CD4-positive, alpha-beta T cell (primary cell): ENCODE results near the gene PACSIN3. TPM values are rescaled to one million over a fixed set of nuclear protein-coding genes. Genes with fewer than 3 reads are reported as not detected.

Experiments
- ATAC-seq: fragments of 200-7000 bp; cut with Tn5 transposase; one replicate; pipeline ENCODE4 v1.10.0; 2022; ENCODE audit warnings: mild to moderate bottlenecking; ENCODE audit not compliant: poor library complexity
- CTCF ChIA-PET: fragments of 350-600 bp; sonication (Branson Sonifier 250); formaldehyde crosslinking; loops from one replicate; lab custom pipeline; 2021; ENCODE audit warnings: antibody characterized with exemption, inconsistent platforms; lab: Charles Lee
- POLR2A ChIA-PET: fragments of 350-600 bp; sonication (Branson Sonifier 250); formaldehyde crosslinking; loops from one replicate; lab custom pipeline; 2021; ENCODE audit warnings: antibody characterized with exemption, inconsistent platforms; lab: Charles Lee
- DNase-seq, 14 experiments: peaks; one replicate each; pipeline ENCODE4 v3.0.0-alpha.2; 2013 to 2020; ENCODE audit warnings: mixed read lengths in 2 of 14
- H3K27ac ChIP-seq, 2 donors: one replicate each; pipeline versions ENCODE4 v1.5.1 to v1.7.0; 2013; ENCODE audit warnings: low read length in 2 of 2, low read depth in 1 of 2, mild to moderate bottlenecking in 1 of 2
- H3K27me3 ChIP-seq, 2 experiments: 1 replicate in 1 of 2; 2 replicates in 1 of 2; pipeline versions ENCODE4 v1.6.1 to v1.7.0; 2013; ENCODE audit warnings: low read length in 2 of 2, control low read depth in 1 of 2, mild to moderate bottlenecking in 1 of 2, moderate library complexity in 1 of 2; ENCODE audit not compliant: insufficient read depth in 2 of 2, control insufficient read depth in 1 of 2
- H3K36me3 ChIP-seq: one replicate; pipeline ENCODE4 v1.6.1; 2013; ENCODE audit warnings: low read length, control low read depth; ENCODE audit not compliant: insufficient read depth
- H3K4me1 ChIP-seq: one replicate; pipeline ENCODE4 v1.6.1; 2013; ENCODE audit warnings: low read length, control low read depth; ENCODE audit not compliant: insufficient read depth
- H3K4me3 ChIP-seq: one replicate; pipeline ENCODE4 v1.5.1; 2013; ENCODE audit warnings: mild to moderate bottlenecking, low read length, moderate library complexity
- H3K9me3 ChIP-seq, 2 experiments: 1 replicate in 1 of 2; 2 replicates in 1 of 2; pipeline versions ENCODE4 v1.6.1 to v1.7.0; 2013; ENCODE audit warnings: low read length in 2 of 2, mild to moderate bottlenecking in 2 of 2, control low read depth in 1 of 2, moderate library complexity in 1 of 2; ENCODE audit not compliant: control insufficient read depth in 1 of 2, insufficient read depth in 1 of 2
- H3K27ac Mint-ChIP-seq: one replicate; pipeline ENCODE4 v1.8.0; 2020; ENCODE audit warnings: mixed read lengths
- H3K27me3 Mint-ChIP-seq: one replicate; pipeline ENCODE4 v1.8.0; 2021; ENCODE audit warnings: mixed read lengths
- H3K36me3 Mint-ChIP-seq: one replicate; pipeline ENCODE4 v1.8.0; 2021; ENCODE audit warnings: low read depth, mixed read lengths
- H3K4me1 Mint-ChIP-seq: one replicate; pipeline ENCODE4 v1.8.0; 2021; ENCODE audit warnings: low read depth, mixed read lengths
- H3K4me3 Mint-ChIP-seq: one replicate; pipeline ENCODE4 v1.8.0; 2020; ENCODE audit warnings: mild to moderate bottlenecking, mixed read lengths
- H3K9me3 Mint-ChIP-seq: one replicate; pipeline ENCODE4 v1.8.0; 2020; ENCODE audit warnings: mixed read lengths
- CTCF ChIP-seq: fragments of 200-600 bp; IDR thresholded peaks from one replicate; pipeline ENCODE4 v1.8.0; 2022; ENCODE audit warnings: antibody characterized with exemption, mild to moderate bottlenecking
- intact Hi-C, 2 experiments: fragments of 100-400 bp; cut with DNase I in 1 of 2; cut with micrococcal nuclease in 1 of 2; formaldehyde crosslinking; loops; one replicate each; pipeline versions ENCODE4 v1.15.1 to v1.9.0; 2023 to 2025; cut with DNase I, micrococcal nuclease
- total RNA-seq, 174 experiments: library from RNA in 2 of 174; stranded (reverse) in 2 of 174; gene quantifications; one replicate each; pipeline ENCODE4 v1.2.3 and lab custom pipeline; 2021 to 2026

Gene PACSIN3
- total RNA-seq, 2 experiments from 2014 or later, result 0.27 TPM; not detected in 1

DNA sequence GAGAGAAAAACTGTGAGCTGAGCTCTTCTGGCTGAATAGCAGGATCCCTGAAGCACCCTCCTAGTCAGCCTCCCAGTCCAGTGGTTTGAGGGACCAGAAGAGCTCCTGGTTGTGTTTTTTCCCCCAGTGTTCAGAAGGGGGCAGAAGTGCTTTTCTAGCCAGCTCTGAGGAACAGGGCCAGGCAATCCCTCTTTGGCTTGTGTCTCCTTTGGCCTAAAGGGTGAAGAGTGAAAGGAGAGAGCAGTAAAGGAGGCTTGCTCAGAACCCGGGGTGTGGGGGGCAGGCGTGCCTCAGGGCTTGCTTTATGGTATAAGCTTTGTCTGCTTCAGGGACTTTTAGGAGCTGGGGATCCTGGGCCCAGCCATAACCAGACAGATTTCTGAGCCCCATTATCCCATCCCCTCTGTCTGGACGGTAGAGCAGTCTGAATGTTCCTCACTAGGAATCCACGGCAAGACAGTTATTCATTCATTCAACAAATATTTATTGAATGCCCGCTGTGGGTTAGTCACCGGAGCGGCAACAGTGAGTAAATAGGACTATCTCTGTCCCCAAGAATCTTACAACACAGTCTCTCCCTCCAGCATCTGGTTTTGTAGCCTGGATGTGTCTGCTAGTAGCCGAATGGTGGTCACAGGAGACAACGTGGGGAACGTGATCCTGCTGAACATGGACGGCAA is 47.9 kb upstream of the PACSIN3 start:
- intact Hi-C loops, result loop anchor here (1.0 to 5.0 kb wide), 4 partner anchors 17 to 38 kb away; partner anchors contain the start of gene MADD (in 1 of the 2)
- peak overlapping the region; percentile 80 for H3K4me3 Mint-ChIP-seq
- H3K4me1 Mint-ChIP-seq, result peaks cover 29% of the 10 kb centered on the region
- peak; percentile 11 for TF ChIP-seq CTCF
- H3K27ac Mint-ChIP-seq, result peak overlapping the region; percentile 94
- Histone ChIP-seq H3K36me3 (peaks cover 25% of the 10 kb centered on the region), H3K27ac (peak overlapping the region; percentile 65 to 72), H3K4me3 (peak overlapping the region; percentile 10), H3K9me3 (no peaks in the 10 kb centered on the region), H3K27me3 (no peaks in the 10 kb centered on the region), H3K4me1 (peaks cover 24% of the 10 kb centered on the region)
- peaks cover 46% of the 10 kb centered on the region for H3K36me3 Mint-ChIP-seq
- CTCF ChIA-PET, result interaction anchor here (0.6 to 2.9 kb wide), 8 partner anchors 14 to 61 kb away, joined by 3 to 14 read pairs (median 6); partner anchors contain the start of genes ACP2, ARFGAP2, DDB2 and MADD
- POLR2A ChIA-PET, result interaction anchor here (0.8 to 6.0 kb wide), 7 partner anchors 14 to 178 kb away, joined by 3 to 51 read pairs (median 7); partner anchors contain the start of genes ACP2, ARFGAP2, DDB2 and MADD
- no peak for ATAC-seq
- no peaks in the 10 kb centered on the region for H3K27me3 Mint-ChIP-seq
- DNase-seq, result peak in 8 of 14 experiments; percentile 9 to 69 (median 22)
- no peaks in the 10 kb centered on the region for H3K9me3 Mint-ChIP-seq

GRCh38 chr11:47233051-47233450 is 46.8 kb upstream of the PACSIN3 start:
- Histone ChIP-seq H3K9me3 (no peaks in the 10 kb centered on the region), H3K27me3 (no peaks in the 10 kb centered on the region), H3K4me1 (peaks cover 24% of the 10 kb centered on the region), H3K27ac (no peak overlapping the region), H3K36me3 (peaks cover 19% of the 10 kb centered on the region), H3K4me3 (no peak overlapping the region)
- H3K27me3 Mint-ChIP-seq, result no peaks in the 10 kb centered on the region
- H3K36me3 Mint-ChIP-seq, result peaks cover 45% of the 10 kb centered on the region
- peaks cover 29% of the 10 kb centered on the region for H3K4me1 Mint-ChIP-seq
- peak overlapping the region; percentile 69 for H3K27ac Mint-ChIP-seq
- no peak overlapping the region for H3K4me3 Mint-ChIP-seq
- POLR2A ChIA-PET, result interaction anchor here (3.6 to 6.0 kb wide), 2 partner anchors 18 to 38 kb away, joined by 19 to 51 read pairs; partner anchors contain the start of genes DDB2 and MADD
- H3K9me3 Mint-ChIP-seq, result no peaks in the 10 kb centered on the region
- no peak for TF ChIP-seq CTCF
- ATAC-seq (no peak), DNase-seq (no peak)
- intact Hi-C loops, result loop anchor here in 1 of 2 experiments (5.0 kb wide), 1 partner anchor 39 kb away; the partner anchor contains the start of gene MADD
- CTCF ChIA-PET, result interaction anchor here (0.9 to 2.9 kb wide), 5 partner anchors 8 to 129 kb away, joined by 3 to 10 read pairs (median 4); partner anchors contain the start of genes ACP2 and ARFGAP2

GRCh38 chr11:47229161-47229560 is 42.9 kb upstream of the PACSIN3 start:
- Mint-ChIP-seq H3K27me3 (no peaks in the 10 kb centered on the region), H3K4me1 (peaks cover 9% of the 10 kb centered on the region), H3K9me3 (no peaks in the 10 kb centered on the region), H3K4me3 (no peak overlapping the region), H3K36me3 (peaks cover 53% of the 10 kb centered on the region), H3K27ac (no peak overlapping the region)
- ATAC-seq, result no peak
- Histone ChIP-seq H3K4me1 (peaks cover 5% of the 10 kb centered on the region), H3K27ac (no peak overlapping the region), H3K9me3 (no peaks in the 10 kb centered on the region), H3K27me3 (no peaks in the 10 kb centered on the region), H3K4me3 (no peak overlapping the region), H3K36me3 (peaks cover 34% of the 10 kb centered on the region)
- POLR2A ChIA-PET, result no interaction called here
- CTCF ChIA-PET, result interaction anchor here (0.7 kb wide), 1 partner anchor 42 kb away, joined by 3 read pairs; no protein-coding TSS in a partner anchor
- TF ChIP-seq CTCF, result no peak
- DNase-seq, result no peak
- intact Hi-C loops, result no loop called here
